A673 (cell line): Measurements from ENCODE around the gene TMEM202.

ENCODE experiments used
- EZH2 ChIP-seq: fragments of 200-600 bp; sonication (generic); IDR thresholded peaks from 2 replicates; pipeline ENCODE4 v1.6.1; 2017; ENCODE audit warnings: borderline replicate concordance, low read depth, mild to moderate bottlenecking, mixed read lengths, antibody characterized with exemption, low read length; ENCODE audit not compliant: poor library complexity, severe bottlenecking
- TF ChIP-seq, protein P1 (sequence below): fragments of 300-800, 200-600 bp; sonication (generic); conservative IDR thresholded peaks from 2 replicates; pipeline ENCODE4 v1.5.1; 2017; ENCODE audit warnings: low read depth, mild to moderate bottlenecking, antibody characterized with exemption, low read length, moderate library complexity, mixed read lengths

DNA sequence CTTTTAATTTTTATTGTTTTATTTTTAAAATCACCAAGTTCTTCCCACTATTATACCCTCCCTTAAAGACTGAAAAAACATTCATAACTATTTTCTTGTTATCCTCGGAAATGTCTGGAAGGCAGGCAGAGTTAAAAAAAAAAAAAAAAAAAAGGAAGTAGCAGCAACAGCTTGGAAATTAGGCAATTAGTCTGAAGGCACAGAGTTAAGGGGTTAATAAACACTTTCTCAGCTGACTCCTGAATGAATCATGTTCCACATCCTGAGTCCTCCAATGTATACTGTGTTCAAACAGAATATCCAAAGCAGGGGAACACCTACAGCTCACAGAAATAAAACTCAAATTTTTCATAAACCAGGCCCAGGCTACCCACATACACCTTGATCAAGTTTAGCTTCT, 28.1 kb upstream of the TMEM202 start:
- TF ChIP-seq, protein P1, sequence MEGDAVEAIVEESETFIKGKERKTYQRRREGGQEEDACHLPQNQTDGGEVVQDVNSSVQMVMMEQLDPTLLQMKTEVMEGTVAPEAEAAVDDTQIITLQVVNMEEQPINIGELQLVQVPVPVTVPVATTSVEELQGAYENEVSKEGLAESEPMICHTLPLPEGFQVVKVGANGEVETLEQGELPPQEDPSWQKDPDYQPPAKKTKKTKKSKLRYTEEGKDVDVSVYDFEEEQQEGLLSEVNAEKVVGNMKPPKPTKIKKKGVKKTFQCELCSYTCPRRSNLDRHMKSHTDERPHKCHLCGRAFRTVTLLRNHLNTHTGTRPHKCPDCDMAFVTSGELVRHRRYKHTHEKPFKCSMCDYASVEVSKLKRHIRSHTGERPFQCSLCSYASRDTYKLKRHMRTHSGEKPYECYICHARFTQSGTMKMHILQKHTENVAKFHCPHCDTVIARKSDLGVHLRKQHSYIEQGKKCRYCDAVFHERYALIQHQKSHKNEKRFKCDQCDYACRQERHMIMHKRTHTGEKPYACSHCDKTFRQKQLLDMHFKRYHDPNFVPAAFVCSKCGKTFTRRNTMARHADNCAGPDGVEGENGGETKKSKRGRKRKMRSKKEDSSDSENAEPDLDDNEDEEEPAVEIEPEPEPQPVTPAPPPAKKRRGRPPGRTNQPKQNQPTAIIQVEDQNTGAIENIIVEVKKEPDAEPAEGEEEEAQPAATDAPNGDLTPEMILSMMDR, result no peak
- TF ChIP-seq EZH2, result no peak
